Astrocyte (in vitro differentiated cells and primary cell): ENCODE measurements around the gene CALML6. TPM values are rescaled to one million over a fixed set of nuclear protein-coding genes. Genes with fewer than 3 reads are reported as not detected.

ENCODE experiments used
- DNase-seq: peaks from one replicate; pipeline ENCODE4 v3.0.0-alpha.2; 2010; ENCODE audit warnings: low read depth
- FAIRE-seq: peaks from 2 replicates; lab custom pipeline; 2011; peaks lifted over from hg19 to GRCh38; lab: Jason Lieb, UNC
- H2AFZ ChIP-seq: 2 replicates; pipeline ENCODE4 v1.6.0; 2012; ENCODE audit warnings: low read depth, low read length, inconsistent platforms
- H3K27ac ChIP-seq: 2 replicates; pipeline ENCODE4 v1.5.1; 2011; ENCODE audit warnings: low read depth, low read length, inconsistent platforms
- H3K27me3 ChIP-seq: 2 replicates; pipeline ENCODE4 v1.6.0; 2011; ENCODE audit warnings: low read length, inconsistent platforms; ENCODE audit not compliant: insufficient read depth
- H3K36me3 ChIP-seq: 2 replicates; pipeline ENCODE4 v1.5.1; 2011; ENCODE audit warnings: low read length, inconsistent platforms; ENCODE audit not compliant: insufficient read depth
- H3K4me1 ChIP-seq: 2 replicates; pipeline ENCODE4 v1.5.1; 2011; ENCODE audit warnings: low read length, inconsistent platforms; ENCODE audit not compliant: insufficient read depth
- H3K4me2 ChIP-seq: 2 replicates; pipeline ENCODE4 v1.6.0; 2012; ENCODE audit warnings: low read length, inconsistent platforms
- H3K4me3 ChIP-seq: 2 replicates; pipeline ENCODE4 v1.5.1; 2011; ENCODE audit warnings: low read depth, mild to moderate bottlenecking, low read length, inconsistent platforms; ENCODE audit not compliant: insufficient read depth
- H3K79me2 ChIP-seq: 2 replicates; pipeline ENCODE4 v1.6.0; 2012; ENCODE audit warnings: mild to moderate bottlenecking, low read length, inconsistent platforms; ENCODE audit not compliant: insufficient read depth
- H3K9ac ChIP-seq: 2 replicates; pipeline ENCODE4 v1.6.0; 2012; ENCODE audit warnings: mild to moderate bottlenecking, low read length, inconsistent platforms
- H3K9me3 ChIP-seq: 2 replicates; pipeline ENCODE4 v1.5.1; 2012; ENCODE audit warnings: low read depth, mild to moderate bottlenecking, low read length, inconsistent platforms; ENCODE audit not compliant: insufficient read depth
- H4K20me1 ChIP-seq: 2 replicates; pipeline ENCODE4 v1.6.0; 2012; ENCODE audit warnings: low read length, inconsistent platforms; ENCODE audit not compliant: insufficient read depth
- H3K27ac Mint-ChIP-seq: one replicate; pipeline ENCODE4 v1.8.0; 2021; ENCODE audit warnings: mild to moderate bottlenecking, mixed read lengths; ENCODE audit not compliant: unreplicated experiment
- H3K27me3 Mint-ChIP-seq: one replicate; pipeline ENCODE4 v1.8.0; 2021; ENCODE audit warnings: low read depth, mixed read lengths; ENCODE audit not compliant: unreplicated experiment
- H3K36me3 Mint-ChIP-seq: one replicate; pipeline ENCODE4 v1.8.0; 2021; ENCODE audit warnings: low read depth, mixed read lengths; ENCODE audit not compliant: unreplicated experiment
- H3K4me1 Mint-ChIP-seq: one replicate; pipeline ENCODE4 v1.8.0; 2021; ENCODE audit warnings: low read depth, mixed read lengths; ENCODE audit not compliant: unreplicated experiment
- H3K4me3 Mint-ChIP-seq: one replicate; pipeline ENCODE4 v1.8.0; 2021; ENCODE audit warnings: mild to moderate bottlenecking, moderate library complexity, mixed read lengths; ENCODE audit not compliant: unreplicated experiment
- H3K9me3 Mint-ChIP-seq: one replicate; pipeline ENCODE4 v1.8.0; 2021; ENCODE audit warnings: mild to moderate bottlenecking, mixed read lengths; ENCODE audit not compliant: unreplicated experiment
- CTCF ChIP-seq: IDR thresholded peaks from 2 replicates; pipeline ENCODE4 v1.5.1; 2011; ENCODE audit warnings: low read depth, mild to moderate bottlenecking, inconsistent platforms, low read length, moderate library complexity; ENCODE audit not compliant: insufficient read depth
- EZH2 ChIP-seq: IDR thresholded peaks from 2 replicates; pipeline ENCODE4 v1.6.1; 2012; ENCODE audit warnings: mild to moderate bottlenecking, low read length, inconsistent platforms; ENCODE audit not compliant: insufficient read depth
- total RNA-seq: library from RNA; stranded (reverse); gene quantifications from 2 replicates; pipeline ENCODE4 v1.2.1, GENCODE V29; 2021

CALML6 gene
- total RNA-seq, 1 donor from 2014 or later = 0.91 TPM

- H4K20me1 ChIP-seq = no peaks in the 10 kb centered on the region
- no peak overlapping the region for H2AFZ ChIP-seq
- DNase-seq (no peak), FAIRE-seq (no peak)
- H3K79me2 ChIP-seq = no peaks in the 10 kb centered on the region
- Mint-ChIP-seq H3K36me3 (no peaks in the 10 kb centered on the region), H3K27me3 (peaks cover 5% of the 10 kb centered on the region), H3K4me3 (no peak overlapping the region), H3K9me3 (no peaks in the 10 kb centered on the region), H3K4me1 (no peaks in the 10 kb centered on the region), H3K27ac (no peak overlapping the region)
- no peak overlapping the region for H3K9ac ChIP-seq
- TF ChIP-seq EZH2 (no peak), CTCF (no peak)
- no peaks in the 10 kb centered on the region for H3K4me1 ChIP-seq
- H3K36me3 ChIP-seq = no peaks in the 10 kb centered on the region
- H3K4me2 ChIP-seq = no peak overlapping the region
- no peak overlapping the region for H3K4me3 ChIP-seq
- no peak overlapping the region for H3K27ac ChIP-seq
- no peaks in the 10 kb centered on the region for H3K9me3 ChIP-seq
- H3K27me3 ChIP-seq = no peaks in the 10 kb centered on the region
These were observed 10.6 kb downstream of the CALML6 start for GRCh38 chr1:1925437-1926345.

GRCh38 chr1:1926346-1926811 lies 11.3 kb downstream of the CALML6 start:
- H3K9me3 Mint-ChIP-seq = no peaks in the 10 kb centered on the region
- DNase-seq (no peak), FAIRE-seq (no peak)
- H3K4me3 ChIP-seq = no peak overlapping the region
- peaks cover 5% of the 10 kb centered on the region for H3K27me3 Mint-ChIP-seq
- H3K36me3 ChIP-seq = no peaks in the 10 kb centered on the region
- no peaks in the 10 kb centered on the region for H3K36me3 Mint-ChIP-seq
- H4K20me1 ChIP-seq = no peaks in the 10 kb centered on the region
- H3K9ac ChIP-seq = no peak overlapping the region
- H3K4me2 ChIP-seq = no peak overlapping the region
- H3K9me3 ChIP-seq = no peaks in the 10 kb centered on the region
- no peaks in the 10 kb centered on the region for H3K79me2 ChIP-seq
- no peak overlapping the region for H2AFZ ChIP-seq
- no peak overlapping the region for H3K27ac Mint-ChIP-seq
- no peaks in the 10 kb centered on the region for H3K4me1 ChIP-seq
- H3K27ac ChIP-seq = no peak overlapping the region
- no peak for TF ChIP-seq CTCF
- TF ChIP-seq EZH2 = no peak
- H3K4me1 Mint-ChIP-seq = no peaks in the 10 kb centered on the region
- no peak overlapping the region for H3K4me3 Mint-ChIP-seq
- H3K27me3 ChIP-seq = no peaks in the 10 kb centered on the region
